GM19372 (cell line): ENCODE measurements around the gene ISOC2.
A peak's percentile ranks its signal among the peaks of the same experiment; 100 is the strongest.
"Not testable (repeated sequence)": the region's sequence is repeated elsewhere in the genome, so short reads cannot be mapped to it uniquely, and the experiment has no call there.

ENCODE experiments used
- ATAC-seq: cut with Tn5 transposase; IDR thresholded peaks from one replicate; pipeline ENCODE4 v1.9.1; 2021; ENCODE audit warnings: mild to moderate bottlenecking, low read depth, moderate library complexity; ENCODE audit not compliant: unreplicated experiment

The ISOC2 gene

DNA sequence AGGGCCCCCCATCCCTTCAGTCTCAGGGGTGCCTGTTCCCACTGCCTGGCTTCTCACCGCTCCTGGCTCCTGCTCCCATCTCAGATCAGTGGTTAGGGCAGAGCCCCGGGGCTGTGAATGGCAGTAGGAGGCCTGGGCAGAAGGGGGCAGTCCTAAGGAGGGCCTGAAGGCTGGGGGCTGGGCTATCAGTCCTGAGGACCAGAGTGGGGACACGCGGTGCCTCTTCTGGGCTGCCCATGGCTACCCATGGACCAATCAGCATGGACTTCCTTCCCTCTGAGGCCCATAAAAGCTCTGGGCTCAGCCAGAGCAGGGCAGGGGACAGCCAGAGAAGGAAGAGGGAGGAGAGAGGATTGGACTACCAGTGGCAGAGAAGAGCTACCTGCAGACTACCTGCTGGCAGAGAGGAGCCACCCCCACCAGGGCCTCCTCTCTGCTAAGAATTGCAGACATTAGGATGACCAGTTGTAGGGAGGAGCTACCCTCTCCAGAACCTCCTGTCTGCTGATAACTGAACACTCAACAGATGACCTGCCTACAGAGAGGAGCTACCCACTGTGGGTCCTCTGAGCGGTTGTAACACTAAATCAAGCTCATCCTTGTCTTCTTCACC, 41.7 kb downstream of the ISOC2 start:
- no peak for ATAC-seq

GRCh38 chr19:55419103-55419502, 42.3 kb downstream of the ISOC2 start:
- ATAC-seq, result no peak

DNA sequence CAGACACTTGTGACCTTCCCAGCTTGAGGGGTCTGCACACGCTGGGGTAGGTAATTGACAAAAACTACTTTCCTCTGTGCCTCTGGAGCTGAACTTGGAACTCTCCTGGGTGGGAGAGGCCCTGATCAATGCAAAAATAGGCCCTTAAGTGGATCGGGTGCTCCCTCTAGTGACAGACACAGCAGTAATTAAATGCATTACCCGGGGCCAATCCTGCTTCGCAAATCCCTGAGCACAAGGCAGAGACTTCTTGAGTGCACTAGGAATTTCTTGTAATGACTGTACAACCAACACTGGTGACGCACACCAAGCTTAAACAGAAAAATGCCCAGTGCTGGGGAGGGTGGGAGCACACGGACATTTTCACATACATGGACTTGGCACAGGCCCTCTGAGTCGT, 43.3 kb downstream of the ISOC2 start:
- ATAC-seq, result no peak

GRCh38 chr19:55410168-55410567, 51.3 kb downstream of the ISOC2 start:
- no peak for ATAC-seq

- not testable (repeated sequence) for ATAC-seq
Observed at GRCh38 chr19:55409179-55409578, 52.3 kb downstream of the ISOC2 start.

- no peak for ATAC-seq
Observed at GRCh38 chr19:55408533-55408872, 52.9 kb downstream of the ISOC2 start.

- ATAC-seq, result peak; percentile 72
Observed at GRCh38 chr19:55407800-55408532, 53.5 kb downstream of the ISOC2 start.

- not testable (repeated sequence) for ATAC-seq
Observed at GRCh38 chr19:55407550-55407799, 54.0 kb downstream of the ISOC2 start, which contains the start of gene UBE2S. TSS of gene UBE2S (minus strand) at chr19:55407788. CDS start at chr19:55407589, 199 bp downstream.

- no peak for ATAC-seq
Observed at GRCh38 chr19:55406826-55407549, 54.5 kb downstream of the ISOC2 start.

DNA sequence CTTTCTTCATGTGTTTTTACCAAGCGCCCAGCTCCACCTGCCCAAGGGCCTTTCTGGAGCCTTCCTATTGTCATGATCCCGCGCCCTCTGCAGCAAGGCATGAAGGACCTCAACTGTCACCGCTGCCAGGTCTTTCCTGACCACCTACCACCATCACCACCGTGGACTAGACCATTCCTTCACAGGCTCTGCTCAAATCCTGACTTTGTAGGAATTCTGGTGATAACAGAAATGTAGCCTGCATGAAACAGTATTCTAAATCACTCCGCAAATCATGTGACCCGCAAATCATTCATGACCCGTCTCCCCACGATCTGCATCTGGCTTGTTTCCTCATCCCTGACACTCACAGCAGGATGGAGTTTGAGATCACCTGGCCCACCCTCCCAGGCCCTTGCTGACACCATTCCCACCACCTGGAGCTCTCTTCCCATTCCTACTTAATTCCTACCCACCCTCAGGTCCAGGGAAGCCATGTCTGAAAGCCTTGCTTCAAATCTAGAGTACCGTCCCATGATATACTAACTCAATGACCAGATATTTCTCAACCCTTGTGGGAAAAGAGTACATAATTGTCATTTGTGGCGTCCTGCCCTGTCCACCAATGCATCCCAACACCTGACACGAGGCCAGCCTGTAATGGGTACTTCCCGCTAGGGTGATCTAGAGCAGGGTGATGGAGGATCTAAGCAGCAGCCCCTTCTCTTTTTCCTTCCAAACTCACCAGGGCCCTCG, 55.2 kb downstream of the ISOC2 start:
- no peak for ATAC-seq

DNA sequence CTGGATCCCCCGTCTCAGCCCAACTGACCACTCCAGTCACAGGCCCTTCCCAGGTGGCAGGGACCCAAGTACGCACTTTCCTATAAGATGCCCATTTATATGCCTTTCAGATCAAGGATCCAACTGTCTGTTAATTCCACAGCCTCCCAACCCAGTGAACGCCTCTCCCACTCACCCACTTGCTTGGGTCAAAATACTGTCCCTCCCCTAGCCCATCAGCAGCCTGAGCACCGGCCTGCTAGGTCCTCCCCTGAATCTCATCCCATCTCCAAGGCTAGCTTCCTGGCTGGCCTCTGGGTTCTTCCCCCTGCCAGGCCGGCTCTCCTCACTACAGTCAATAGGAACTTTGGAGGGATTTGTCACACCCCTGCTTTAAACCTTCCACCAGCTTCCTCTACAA, 55.8 kb downstream of the ISOC2 start:
- ATAC-seq, result no peak
